Islet of Langerhans (tissue), 1 donor: ENCODE measurements around the gene NAALADL2.
"Not testable (repeated sequence)": the region's sequence is repeated elsewhere in the genome, so short reads cannot be mapped to it uniquely, and the experiment has no call there.

ENCODE experiments used
- FAIRE-seq: peaks from one replicate; lab custom pipeline; 2011; peaks lifted over from hg19 to GRCh38; lab: Jason Lieb, UNC

The NAALADL2 gene

GRCh38 chr3:175777965-175778364 lies 918.8 kb downstream of the NAALADL2 start:
- no peak for FAIRE-seq

DNA sequence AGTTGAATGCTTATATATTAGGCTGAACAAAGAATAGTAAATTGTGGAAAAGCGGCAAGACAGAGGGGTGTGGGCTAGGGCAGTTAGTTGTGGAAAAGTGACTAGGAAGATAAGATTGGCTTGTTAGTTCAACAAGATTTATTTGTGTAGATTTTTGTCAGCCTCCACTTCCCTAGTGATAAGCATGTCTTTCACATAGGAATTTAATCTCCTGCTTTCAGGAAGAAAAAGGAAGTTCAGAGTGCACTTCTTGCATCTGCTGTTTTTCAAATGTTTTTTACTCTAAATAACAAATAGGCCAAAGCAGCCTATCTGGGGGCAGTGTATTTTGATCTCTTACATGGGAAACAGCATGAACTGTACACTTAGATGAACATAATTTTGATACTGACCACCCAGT lies 919.9 kb downstream of the NAALADL2 start:
- FAIRE-seq, result no peak

GRCh38 chr3:175787109-175787508 lies 928.0 kb downstream of the NAALADL2 start:
- FAIRE-seq, result not testable (repeated sequence)

GRCh38 chr3:175792245-175792644 lies 933.1 kb downstream of the NAALADL2 start:
- no peak for FAIRE-seq

- no peak for FAIRE-seq
These were observed 939.2 kb downstream of the NAALADL2 start for GRCh38 chr3:175798326-175798725.

- no peak for FAIRE-seq
These were observed 946.7 kb downstream of the NAALADL2 start for GRCh38 chr3:175805825-175806224.

- no peak for FAIRE-seq
These were observed 948.0 kb downstream of the NAALADL2 start for GRCh38 chr3:175807175-175807574.

DNA sequence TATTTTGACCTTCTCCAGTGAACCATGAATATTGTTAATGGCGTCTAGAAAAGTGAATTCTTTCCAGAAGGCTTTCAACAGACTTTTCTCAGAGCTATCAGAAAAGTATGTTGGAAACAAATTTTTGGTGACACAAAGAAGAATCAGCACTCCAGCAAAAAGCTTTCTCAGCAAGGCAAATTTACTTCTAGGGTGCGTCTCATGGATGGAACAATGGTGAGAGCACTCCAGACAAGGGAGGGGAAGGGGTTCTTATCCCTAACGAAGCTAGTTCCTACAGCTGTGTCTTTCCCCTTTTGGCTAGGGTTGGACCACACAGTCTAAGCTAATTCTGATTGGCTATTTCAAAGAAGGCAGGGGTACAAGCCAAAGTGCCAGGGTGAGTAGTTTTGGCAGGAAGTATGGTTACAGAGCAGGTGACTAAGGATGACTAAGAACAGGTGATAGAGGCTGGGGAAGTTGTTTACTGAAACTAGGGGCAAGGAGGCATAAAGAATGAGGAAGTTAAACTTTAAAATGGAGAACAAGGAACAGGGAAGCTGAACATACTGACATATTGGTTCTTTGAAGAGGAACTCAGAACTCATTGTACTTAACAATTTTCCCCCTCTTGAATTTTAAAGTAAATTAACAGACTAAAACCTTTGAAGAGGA lies 959.8 kb downstream of the NAALADL2 start:
- FAIRE-seq, result no peak

- not testable (repeated sequence) for FAIRE-seq
These were observed 963.8 kb downstream of the NAALADL2 start for GRCh38 chr3:175822766-175823491.

DNA sequence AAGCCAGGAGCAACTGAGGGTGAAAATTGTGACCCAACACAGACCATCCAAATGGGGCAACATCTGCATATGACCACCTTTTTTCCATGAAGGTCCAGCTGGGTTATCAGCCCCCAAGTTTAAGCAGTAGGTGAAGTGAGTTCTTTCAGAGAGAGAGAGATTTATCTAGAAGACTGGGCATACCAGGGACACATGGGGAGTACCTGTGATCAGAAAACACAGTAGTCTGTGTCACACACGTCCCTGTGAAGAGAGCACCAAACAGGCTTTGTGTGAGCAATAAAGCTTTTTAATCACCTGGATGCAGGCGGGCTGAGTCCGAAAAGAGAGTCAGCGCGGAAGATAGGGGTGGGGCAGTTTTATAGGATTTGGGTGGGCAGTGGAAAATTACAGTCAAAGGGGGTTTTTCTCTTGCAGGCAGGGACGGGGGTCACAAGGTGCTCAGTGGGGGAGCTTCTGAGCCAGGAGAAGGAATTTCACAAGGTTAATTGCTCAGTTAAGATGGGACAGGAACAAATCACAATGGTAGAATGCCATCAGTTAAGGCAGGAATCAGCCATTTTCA lies 966.0 kb downstream of the NAALADL2 start:
- FAIRE-seq, result not testable (repeated sequence)

DNA sequence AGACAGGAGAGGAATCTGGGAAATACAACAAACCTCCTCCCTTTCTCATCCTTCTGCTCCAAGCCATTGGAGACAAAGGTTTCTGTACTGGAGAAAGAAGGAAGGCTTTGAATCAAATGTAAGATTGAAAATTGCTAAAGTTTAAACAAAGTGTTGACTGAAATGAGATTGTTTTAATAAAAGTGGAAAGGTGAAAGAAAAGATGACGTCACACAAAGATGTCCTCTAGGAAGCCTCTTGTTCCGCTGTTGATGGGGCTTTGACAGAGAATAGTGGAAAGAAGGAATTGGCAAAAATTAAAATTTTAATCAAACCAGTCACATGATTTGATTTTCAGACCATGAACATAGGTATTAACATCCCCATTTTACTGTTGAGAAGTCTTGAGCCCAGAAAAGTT lies 967.6 kb downstream of the NAALADL2 start:
- FAIRE-seq, result no peak

- not testable (repeated sequence) for FAIRE-seq
These were observed 970.7 kb downstream of the NAALADL2 start for GRCh38 chr3:175829809-175830208.

GRCh38 chr3:175835763-175836162 lies 976.6 kb downstream of the NAALADL2 start:
- FAIRE-seq, result not testable (repeated sequence)

GRCh38 chr3:175836617-175837016 lies 977.5 kb downstream of the NAALADL2 start:
- FAIRE-seq, result no peak

DNA sequence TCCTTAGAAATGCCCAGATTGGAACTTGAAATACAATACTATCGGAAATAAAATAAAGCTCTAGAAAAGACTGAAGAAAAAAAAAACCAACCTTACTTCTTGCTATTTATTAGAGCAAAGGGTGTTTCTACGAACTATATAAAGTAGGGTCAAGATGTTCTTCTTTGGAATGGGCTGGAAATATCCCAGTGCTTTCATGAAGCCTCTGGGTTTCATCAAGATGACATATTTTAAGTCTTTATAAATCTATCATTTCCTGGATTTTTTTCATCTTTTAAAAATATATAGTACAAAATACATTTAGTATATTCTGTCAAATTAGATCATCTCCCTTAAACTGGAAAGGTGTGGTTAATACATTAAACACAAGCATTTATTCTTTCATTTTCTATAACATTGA lies 978.8 kb downstream of the NAALADL2 start:
- FAIRE-seq, result no peak

DNA sequence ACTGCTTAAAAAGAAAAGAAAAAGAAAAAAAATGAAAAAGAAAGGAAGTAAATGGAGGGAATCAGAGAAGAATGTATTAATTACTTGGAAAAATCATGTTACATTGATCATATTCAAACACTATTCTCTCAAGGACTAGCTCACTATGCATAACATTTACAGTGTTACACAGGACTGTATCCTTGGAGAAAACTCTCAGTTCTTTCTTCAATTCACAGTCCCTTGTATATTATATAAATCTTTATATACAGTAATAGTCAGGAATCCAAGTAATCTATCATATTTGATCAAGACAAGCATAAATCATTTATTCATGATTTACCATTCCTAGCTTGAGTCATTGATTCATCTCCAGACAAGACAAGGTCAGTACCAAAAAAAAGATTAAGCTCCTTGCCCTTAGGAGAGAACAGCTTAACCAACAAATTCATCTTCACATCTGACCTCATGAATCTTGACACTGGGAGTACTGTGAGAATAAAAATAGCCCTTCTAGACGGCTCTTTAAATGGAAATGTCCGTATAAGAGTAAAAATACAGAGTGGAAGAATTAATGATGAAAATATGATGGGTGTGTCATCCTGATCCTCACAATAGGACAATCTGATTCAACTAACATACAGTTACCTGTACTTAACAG lies 980.4 kb downstream of the NAALADL2 start:
- FAIRE-seq, result no peak

- no peak for FAIRE-seq
These were observed 992.4 kb downstream of the NAALADL2 start for GRCh38 chr3:175851541-175851940.

- FAIRE-seq, result no peak
These were observed 993.4 kb downstream of the NAALADL2 start for GRCh38 chr3:175852560-175852959.

- FAIRE-seq, result no peak
These were observed 998.6 kb downstream of the NAALADL2 start for GRCh38 chr3:175857666-175858270.
